Melanocyte of skin (primary cell): ENCODE results near the gene TXNRD3. TPM values are rescaled to one million over a fixed set of nuclear protein-coding genes. Genes with fewer than 3 reads are reported as not detected.

ENCODE experiments used
- small RNA-seq, 2 donors: library from RNA; depleted of rRNA; stranded (forward); fragments of <200 nt; gene quantifications; one replicate each; pipeline ENCODE3, GENCODE V24; 2012
- total RNA-seq, 2 donors: library from RNA; depleted of rRNA; stranded (reverse); fragments of >200 nt; gene quantifications; 2 replicates each; pipeline ENCODE4 v1.2.3, GENCODE V29; 2012

The TXNRD3 gene
- 10 to 100 TPM in 1 of 2 donors, 1 to 10 TPM in 1; 6.7 to 10.3 TPM for total RNA-seq

GRCh38 chr3:126654571-126655383 is at the start of gene TXNRD3:
Gene TXNRD3, minus strand, starts transcription at chr3:126655124.

GRCh38 chr3:126703512-126704493 is 48.9 kb upstream of the TXNRD3 start, which contains the start of gene CHCHD6:
Gene CHCHD6, plus strand, starts transcription at chr3:126704240. Its CDS starts 73 bp downstream, at chr3:126704313.

GRCh38 chr3:126558336-126559071 is 96.4 kb downstream of the TXNRD3 start, which contains the start of gene C3orf22:
Gene C3orf22, minus strand, starts transcription at chr3:126558932. Its CDS starts 5,542 bp downstream, at chr3:126553390.

Small RNA genes within 50 kb of the gene (small RNA-seq; reads per million reads assigned to genes)
- 0 reads per million in 2 donors for gene RNA5SP138

Other genes starting within 250 kb of the TXNRD3 start
- 10 to 100 TPM; 19.3 TPM for gene ZXDC, start 179.2 kb downstream of the TXNRD3 start, total RNA-seq
- not detected for gene UROC1, start 137.4 kb downstream of the TXNRD3 start, total RNA-seq
- not detected for gene CHST13, start 131.0 kb downstream of the TXNRD3 start, total RNA-seq
- gene C3orf22, start 96.2 kb downstream of the TXNRD3 start, total RNA-seq: not detected
- 100 to 1,000 TPM in 1 of 2 donors, 10 to 100 TPM in 1; 77.6 to 180 TPM for gene CHCHD6, start 49.1 kb upstream of the TXNRD3 start, total RNA-seq